HEK293 (cell line): Measurements from ENCODE around the gene NHLRC3.

Source experiments
- GLI4 ChIP-seq: fragments of 450-650 bp; formaldehyde crosslinking; IDR thresholded peaks from 2 replicates; pipeline ENCODE4 v1.5.1; 2016; ENCODE audit warnings: missing biosample characterization, missing genetic modification characterization
- MZF1 ChIP-seq: fragments of 450-650 bp; formaldehyde crosslinking; IDR thresholded peaks from 2 replicates; pipeline ENCODE4 v1.5.1; 2017; ENCODE audit warnings: missing biosample characterization, missing genetic modification characterization, borderline replicate concordance
- SALL2 ChIP-seq: fragments of 450-650 bp; formaldehyde crosslinking; IDR thresholded peaks from 2 replicates; pipeline ENCODE4 v1.5.0; 2017; ENCODE audit warnings: missing biosample characterization, mild to moderate bottlenecking, missing genetic modification characterization, borderline replicate concordance
- SP2 ChIP-seq: fragments of 450-650 bp; formaldehyde crosslinking; IDR thresholded peaks from 2 replicates; pipeline ENCODE4 v1.5.1; 2016; ENCODE audit warnings: missing biosample characterization, missing genetic modification characterization
- YY1 ChIP-seq: fragments of 450-650 bp; formaldehyde crosslinking; IDR thresholded peaks from 2 replicates; pipeline ENCODE4 v1.5.1; 2018; ENCODE audit warnings: missing biosample characterization, missing genetic modification characterization
- ZNF121 ChIP-seq: fragments of 450-650 bp; formaldehyde crosslinking; IDR thresholded peaks from 2 replicates; pipeline ENCODE4 v1.5.1; 2016; ENCODE audit warnings: missing biosample characterization, missing genetic modification characterization
- ZNF133 ChIP-seq: fragments of 450-650 bp; formaldehyde crosslinking; IDR thresholded peaks from 2 replicates; pipeline ENCODE4 v1.5.1; 2016; ENCODE audit warnings: missing biosample characterization, missing genetic modification characterization
- ZNF2 ChIP-seq: fragments of 450-650 bp; formaldehyde crosslinking; IDR thresholded peaks from 2 replicates; pipeline ENCODE4 v1.5.1; 2016; ENCODE audit warnings: missing biosample characterization, missing genetic modification characterization
- ZNF266 ChIP-seq: fragments of 450-650 bp; formaldehyde crosslinking; IDR thresholded peaks from 2 replicates; pipeline ENCODE4 v1.5.1; 2016; ENCODE audit warnings: missing biosample characterization, missing genetic modification characterization, low read depth
- ZNF280D ChIP-seq: fragments of 450-650 bp; formaldehyde crosslinking; IDR thresholded peaks from 2 replicates; pipeline ENCODE4 v1.5.1; 2016; ENCODE audit warnings: missing biosample characterization, missing genetic modification characterization
- ZNF335 ChIP-seq: fragments of 450-650 bp; formaldehyde crosslinking; conservative IDR thresholded peaks from 2 replicates; pipeline ENCODE4 v1.5.1; 2016; ENCODE audit warnings: missing biosample characterization, missing genetic modification characterization
- ZNF354C ChIP-seq: fragments of 450-650 bp; formaldehyde crosslinking; IDR thresholded peaks from 2 replicates; pipeline ENCODE4 v1.5.1; 2016; ENCODE audit warnings: missing biosample characterization, missing genetic modification characterization, low read depth, borderline replicate concordance
- ZNF473 ChIP-seq: fragments of 450-650 bp; formaldehyde crosslinking; IDR thresholded peaks from 2 replicates; pipeline ENCODE4 v1.5.1; 2017; ENCODE audit warnings: missing biosample characterization, missing genetic modification characterization
- ZNF501 ChIP-seq: fragments of 450-650 bp; formaldehyde crosslinking; IDR thresholded peaks from 2 replicates; pipeline ENCODE4 v1.5.1; 2016; ENCODE audit warnings: missing biosample characterization, missing genetic modification characterization
- ZNF521 ChIP-seq: fragments of 450-650 bp; formaldehyde crosslinking; IDR thresholded peaks from 2 replicates; pipeline ENCODE4 v1.5.1; 2017; ENCODE audit warnings: missing biosample characterization, mild to moderate bottlenecking, missing genetic modification characterization
- ZNF555 ChIP-seq: fragments of 450-650 bp; formaldehyde crosslinking; conservative IDR thresholded peaks from 2 replicates; pipeline ENCODE4 v1.5.1; 2017; ENCODE audit warnings: missing biosample characterization, mild to moderate bottlenecking, missing genetic modification characterization, inconsistent platforms
- ZNF621 ChIP-seq: fragments of 450-650 bp; formaldehyde crosslinking; IDR thresholded peaks from 2 replicates; pipeline ENCODE4 v1.5.1; 2017; ENCODE audit warnings: missing biosample characterization, missing genetic modification characterization
- ZNF670 ChIP-seq: fragments of 450-650 bp; formaldehyde crosslinking; IDR thresholded peaks from 2 replicates; pipeline ENCODE4 v1.5.1; 2016; ENCODE audit warnings: missing biosample characterization, missing genetic modification characterization, low read depth
- ZNF692 ChIP-seq: fragments of 450-650 bp; formaldehyde crosslinking; IDR thresholded peaks from 2 replicates; pipeline ENCODE4 v1.5.1; 2016; ENCODE audit warnings: missing biosample characterization, missing genetic modification characterization
- ZNF701 ChIP-seq: fragments of 450-650 bp; formaldehyde crosslinking; IDR thresholded peaks from 2 replicates; pipeline ENCODE4 v1.5.1; 2016; ENCODE audit warnings: missing biosample characterization, missing genetic modification characterization
- ZNF776 ChIP-seq: fragments of 450-650 bp; formaldehyde crosslinking; IDR thresholded peaks from 2 replicates; pipeline ENCODE4 v1.5.0; 2017; ENCODE audit warnings: missing biosample characterization, missing genetic modification characterization, borderline replicate concordance
- ZNF791 ChIP-seq: fragments of 450-650 bp; formaldehyde crosslinking; IDR thresholded peaks from 2 replicates; pipeline ENCODE4 v1.5.1; 2016; ENCODE audit warnings: missing biosample characterization, missing genetic modification characterization
- TF ChIP-seq, protein P1 (sequence below): fragments of 450-650 bp; formaldehyde crosslinking; IDR thresholded peaks from 2 replicates; pipeline ENCODE4 v1.5.1; 2016; ENCODE audit warnings: missing biosample characterization, missing genetic modification characterization
- TF ChIP-seq, protein P2 (sequence below): fragments of 450-650 bp; formaldehyde crosslinking; IDR thresholded peaks from 2 replicates; pipeline ENCODE4 v1.5.0; 2017; ENCODE audit warnings: missing biosample characterization, missing genetic modification characterization, borderline replicate concordance
- TF ChIP-seq, protein P3 (sequence below): fragments of 450-650 bp; formaldehyde crosslinking; IDR thresholded peaks from 2 replicates; pipeline ENCODE4 v1.5.1; 2016; ENCODE audit warnings: missing biosample characterization, missing genetic modification characterization
- TF ChIP-seq, protein P4 (sequence below): fragments of 450-650 bp; formaldehyde crosslinking; IDR thresholded peaks from 2 replicates; pipeline ENCODE4 v1.5.1; 2016; ENCODE audit warnings: missing biosample characterization, missing genetic modification characterization
- TF ChIP-seq, protein P5 (sequence below): fragments of 450-650 bp; formaldehyde crosslinking; IDR thresholded peaks from 2 replicates; pipeline ENCODE4 v1.5.1; 2016; ENCODE audit warnings: missing biosample characterization, missing genetic modification characterization

Gene NHLRC3

DNA sequence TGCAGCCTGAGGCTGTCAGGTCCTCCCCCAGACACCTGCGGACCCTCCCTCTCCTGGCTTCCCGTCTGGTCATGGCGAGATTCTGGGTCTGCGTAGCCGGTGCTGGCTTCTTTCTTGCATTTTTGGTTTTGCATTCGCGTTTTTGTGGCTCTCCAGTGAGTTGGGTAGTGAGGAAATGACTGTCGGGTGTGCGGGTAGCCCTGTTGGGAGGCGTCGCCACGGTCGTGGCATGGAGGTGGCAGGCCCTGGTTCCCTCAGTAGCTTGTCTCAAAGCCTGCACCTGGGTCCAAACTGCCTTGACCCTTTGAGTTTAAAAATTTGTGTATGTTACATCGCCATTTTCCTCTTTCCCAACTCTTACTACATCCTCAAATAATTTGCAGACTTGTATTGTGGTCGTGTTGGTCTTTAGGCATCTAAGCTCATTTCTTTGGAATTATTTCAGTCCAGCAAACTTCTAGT lies 344 bp downstream of the NHLRC3 start (continued):
- TF ChIP-seq, protein P1, sequence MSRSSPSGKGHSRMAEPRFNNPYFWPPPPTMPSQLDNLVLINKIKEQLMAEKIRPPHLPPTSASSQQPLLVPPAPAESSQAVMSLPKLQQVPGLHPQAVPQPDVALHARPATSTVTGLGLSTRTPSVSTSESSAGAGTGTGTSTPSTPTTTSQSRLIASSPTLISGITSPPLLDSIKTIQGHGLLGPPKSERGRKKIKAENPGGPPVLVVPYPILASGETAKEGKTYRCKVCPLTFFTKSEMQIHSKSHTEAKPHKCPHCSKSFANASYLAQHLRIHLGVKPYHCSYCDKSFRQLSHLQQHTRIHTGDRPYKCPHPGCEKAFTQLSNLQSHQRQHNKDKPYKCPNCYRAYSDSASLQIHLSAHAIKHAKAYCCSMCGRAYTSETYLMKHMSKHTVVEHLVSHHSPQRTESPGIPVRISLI = no peak
- TF ChIP-seq ZNF121 (tag by site-specific recombination) (no peak), SP2 (tag by site-specific recombination) (peak; percentile 60), GLI4 (tag by site-specific recombination) (no peak), ZNF692 (tag by site-specific recombination) (no peak), ZNF133 (no peak), ZNF776 (tag by site-specific recombination) (no peak), ZNF791 (tag by site-specific recombination) (no peak), ZNF521 (tag by site-specific recombination) (no peak), ZNF555 (no peak), ZNF266 (no peak), ZNF501 (tag by site-specific recombination) (peak; percentile 86), ZNF701 (tag by site-specific recombination) (no peak), ZNF335 (tag by site-specific recombination) (peak; percentile 93), ZNF2 (peak; percentile 66; the same call in 1 of the 2 replicates), YY1 (tag by site-specific recombination) (no peak), ZNF280D (tag by site-specific recombination) (no peak), SALL2 (tag by site-specific recombination) (no peak), ZNF621 (tag by site-specific recombination) (no peak), ZNF354C (tag by site-specific recombination) (no peak), ZNF670 (no peak), MZF1 (tag by site-specific recombination) (no peak), ZNF473 (tag by site-specific recombination) (no peak)
- TF ChIP-seq, protein P2, sequence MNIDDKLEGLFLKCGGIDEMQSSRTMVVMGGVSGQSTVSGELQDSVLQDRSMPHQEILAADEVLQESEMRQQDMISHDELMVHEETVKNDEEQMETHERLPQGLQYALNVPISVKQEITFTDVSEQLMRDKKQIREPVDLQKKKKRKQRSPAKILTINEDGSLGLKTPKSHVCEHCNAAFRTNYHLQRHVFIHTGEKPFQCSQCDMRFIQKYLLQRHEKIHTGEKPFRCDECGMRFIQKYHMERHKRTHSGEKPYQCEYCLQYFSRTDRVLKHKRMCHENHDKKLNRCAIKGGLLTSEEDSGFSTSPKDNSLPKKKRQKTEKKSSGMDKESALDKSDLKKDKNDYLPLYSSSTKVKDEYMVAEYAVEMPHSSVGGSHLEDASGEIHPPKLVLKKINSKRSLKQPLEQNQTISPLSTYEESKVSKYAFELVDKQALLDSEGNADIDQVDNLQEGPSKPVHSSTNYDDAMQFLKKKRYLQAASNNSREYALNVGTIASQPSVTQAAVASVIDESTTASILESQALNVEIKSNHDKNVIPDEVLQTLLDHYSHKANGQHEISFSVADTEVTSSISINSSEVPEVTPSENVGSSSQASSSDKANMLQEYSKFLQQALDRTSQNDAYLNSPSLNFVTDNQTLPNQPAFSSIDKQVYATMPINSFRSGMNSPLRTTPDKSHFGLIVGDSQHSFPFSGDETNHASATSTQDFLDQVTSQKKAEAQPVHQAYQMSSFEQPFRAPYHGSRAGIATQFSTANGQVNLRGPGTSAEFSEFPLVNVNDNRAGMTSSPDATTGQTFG (tag by site-specific recombination) = no peak
- TF ChIP-seq, protein P3, sequence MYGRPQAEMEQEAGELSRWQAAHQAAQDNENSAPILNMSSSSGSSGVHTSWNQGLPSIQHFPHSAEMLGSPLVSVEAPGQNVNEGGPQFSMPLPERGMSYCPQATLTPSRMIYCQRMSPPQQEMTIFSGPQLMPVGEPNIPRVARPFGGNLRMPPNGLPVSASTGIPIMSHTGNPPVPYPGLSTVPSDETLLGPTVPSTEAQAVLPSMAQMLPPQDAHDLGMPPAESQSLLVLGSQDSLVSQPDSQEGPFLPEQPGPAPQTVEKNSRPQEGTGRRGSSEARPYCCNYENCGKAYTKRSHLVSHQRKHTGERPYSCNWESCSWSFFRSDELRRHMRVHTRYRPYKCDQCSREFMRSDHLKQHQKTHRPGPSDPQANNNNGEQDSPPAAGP (tag by site-specific recombination) = no peak
- TF ChIP-seq, protein P4, sequence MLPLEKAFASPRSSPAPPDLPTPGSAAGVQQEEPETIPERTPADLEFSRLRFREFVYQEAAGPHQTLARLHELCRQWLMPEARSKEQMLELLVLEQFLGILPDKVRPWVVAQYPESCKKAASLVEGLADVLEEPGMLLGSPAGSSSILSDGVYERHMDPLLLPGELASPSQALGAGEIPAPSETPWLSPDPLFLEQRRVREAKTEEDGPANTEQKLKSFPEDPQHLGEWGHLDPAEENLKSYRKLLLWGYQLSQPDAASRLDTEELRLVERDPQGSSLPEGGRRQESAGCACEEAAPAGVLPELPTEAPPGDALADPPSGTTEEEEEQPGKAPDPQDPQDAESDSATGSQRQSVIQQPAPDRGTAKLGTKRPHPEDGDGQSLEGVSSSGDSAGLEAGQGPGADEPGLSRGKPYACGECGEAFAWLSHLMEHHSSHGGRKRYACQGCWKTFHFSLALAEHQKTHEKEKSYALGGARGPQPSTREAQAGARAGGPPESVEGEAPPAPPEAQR (tag by site-specific recombination) = no peak
- TF ChIP-seq, protein P5, sequence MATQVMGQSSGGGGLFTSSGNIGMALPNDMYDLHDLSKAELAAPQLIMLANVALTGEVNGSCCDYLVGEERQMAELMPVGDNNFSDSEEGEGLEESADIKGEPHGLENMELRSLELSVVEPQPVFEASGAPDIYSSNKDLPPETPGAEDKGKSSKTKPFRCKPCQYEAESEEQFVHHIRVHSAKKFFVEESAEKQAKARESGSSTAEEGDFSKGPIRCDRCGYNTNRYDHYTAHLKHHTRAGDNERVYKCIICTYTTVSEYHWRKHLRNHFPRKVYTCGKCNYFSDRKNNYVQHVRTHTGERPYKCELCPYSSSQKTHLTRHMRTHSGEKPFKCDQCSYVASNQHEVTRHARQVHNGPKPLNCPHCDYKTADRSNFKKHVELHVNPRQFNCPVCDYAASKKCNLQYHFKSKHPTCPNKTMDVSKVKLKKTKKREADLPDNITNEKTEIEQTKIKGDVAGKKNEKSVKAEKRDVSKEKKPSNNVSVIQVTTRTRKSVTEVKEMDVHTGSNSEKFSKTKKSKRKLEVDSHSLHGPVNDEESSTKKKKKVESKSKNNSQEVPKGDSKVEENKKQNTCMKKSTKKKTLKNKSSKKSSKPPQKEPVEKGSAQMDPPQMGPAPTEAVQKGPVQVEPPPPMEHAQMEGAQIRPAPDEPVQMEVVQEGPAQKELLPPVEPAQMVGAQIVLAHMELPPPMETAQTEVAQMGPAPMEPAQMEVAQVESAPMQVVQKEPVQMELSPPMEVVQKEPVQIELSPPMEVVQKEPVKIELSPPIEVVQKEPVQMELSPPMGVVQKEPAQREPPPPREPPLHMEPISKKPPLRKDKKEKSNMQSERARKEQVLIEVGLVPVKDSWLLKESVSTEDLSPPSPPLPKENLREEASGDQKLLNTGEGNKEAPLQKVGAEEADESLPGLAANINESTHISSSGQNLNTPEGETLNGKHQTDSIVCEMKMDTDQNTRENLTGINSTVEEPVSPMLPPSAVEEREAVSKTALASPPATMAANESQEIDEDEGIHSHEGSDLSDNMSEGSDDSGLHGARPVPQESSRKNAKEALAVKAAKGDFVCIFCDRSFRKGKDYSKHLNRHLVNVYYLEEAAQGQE (tag by site-specific recombination) = no peak
